Fibroblast of pulmonary artery (primary cell): ENCODE results near the gene UMAD1.

Experiments
- DNase-seq: peaks from one replicate; pipeline ENCODE4 v3.0.0-alpha.2; 2010; ENCODE audit warnings: low read depth
- H3K4me3 ChIP-seq: replicated peaks from 2 replicates; pipeline ENCODE4 v1.5.1; 2011; ENCODE audit warnings: low read depth, mild to moderate bottlenecking, control low read depth, low read length, moderate library complexity
- CTCF ChIP-seq: IDR thresholded peaks from 2 replicates; pipeline ENCODE4 v1.5.1; 2011; ENCODE audit warnings: mild to moderate bottlenecking, control low read depth, low read length, inconsistent platforms; ENCODE audit errors: missing control alignments

UMAD1 gene

GRCh38 chr7:7630626-7631329 lies 9.8 kb upstream of the UMAD1 start:
- no peak overlapping the region for H3K4me3 ChIP-seq
- no peak for DNase-seq
- no peak for TF ChIP-seq CTCF

GRCh38 chr7:7639421-7639820 lies 1.1 kb upstream of the UMAD1 start:
- peak overlapping the region; percentile 91 for H3K4me3 ChIP-seq
- TF ChIP-seq CTCF: no peak
- DNase-seq: no peak

GRCh38 chr7:7639847-7640220 lies 718 bp upstream of the UMAD1 start:
- peak; percentile 27 for DNase-seq
- TF ChIP-seq CTCF: no peak
- H3K4me3 ChIP-seq: peak overlapping the region; percentile 91

GRCh38 chr7:7641129-7641663 lies 644 bp downstream of the UMAD1 start:
- no peak for TF ChIP-seq CTCF
- peak overlapping the region; percentile 91 for H3K4me3 ChIP-seq
- DNase-seq: peak; percentile 25

- DNase-seq: no peak
- no peak overlapping the region for H3K4me3 ChIP-seq
- TF ChIP-seq CTCF: no peak
These were observed 1.5 kb downstream of the UMAD1 start for GRCh38 chr7:7642081-7642480.

GRCh38 chr7:7647495-7648036 lies 7.0 kb downstream of the UMAD1 start:
- TF ChIP-seq CTCF: no peak
- no peak for DNase-seq
- H3K4me3 ChIP-seq: no peak overlapping the region
